GM19324 (cell line): ENCODE results near the gene ACAA1.
"Not testable (repeated sequence)": the region's sequence is repeated elsewhere in the genome, so short reads cannot be mapped to it uniquely, and the experiment has no call there.

ENCODE experiments used
- ATAC-seq: cut with Tn5 transposase; IDR thresholded peaks from one replicate; pipeline ENCODE4 v1.9.1; 2021; ENCODE audit warnings: mild to moderate bottlenecking, moderate library complexity; ENCODE audit not compliant: unreplicated experiment, low FRiP score

Gene ACAA1, protein sequence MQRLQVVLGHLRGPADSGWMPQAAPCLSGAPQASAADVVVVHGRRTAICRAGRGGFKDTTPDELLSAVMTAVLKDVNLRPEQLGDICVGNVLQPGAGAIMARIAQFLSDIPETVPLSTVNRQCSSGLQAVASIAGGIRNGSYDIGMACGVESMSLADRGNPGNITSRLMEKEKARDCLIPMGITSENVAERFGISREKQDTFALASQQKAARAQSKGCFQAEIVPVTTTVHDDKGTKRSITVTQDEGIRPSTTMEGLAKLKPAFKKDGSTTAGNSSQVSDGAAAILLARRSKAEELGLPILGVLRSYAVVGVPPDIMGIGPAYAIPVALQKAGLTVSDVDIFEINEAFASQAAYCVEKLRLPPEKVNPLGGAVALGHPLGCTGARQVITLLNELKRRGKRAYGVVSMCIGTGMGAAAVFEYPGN

DNA sequence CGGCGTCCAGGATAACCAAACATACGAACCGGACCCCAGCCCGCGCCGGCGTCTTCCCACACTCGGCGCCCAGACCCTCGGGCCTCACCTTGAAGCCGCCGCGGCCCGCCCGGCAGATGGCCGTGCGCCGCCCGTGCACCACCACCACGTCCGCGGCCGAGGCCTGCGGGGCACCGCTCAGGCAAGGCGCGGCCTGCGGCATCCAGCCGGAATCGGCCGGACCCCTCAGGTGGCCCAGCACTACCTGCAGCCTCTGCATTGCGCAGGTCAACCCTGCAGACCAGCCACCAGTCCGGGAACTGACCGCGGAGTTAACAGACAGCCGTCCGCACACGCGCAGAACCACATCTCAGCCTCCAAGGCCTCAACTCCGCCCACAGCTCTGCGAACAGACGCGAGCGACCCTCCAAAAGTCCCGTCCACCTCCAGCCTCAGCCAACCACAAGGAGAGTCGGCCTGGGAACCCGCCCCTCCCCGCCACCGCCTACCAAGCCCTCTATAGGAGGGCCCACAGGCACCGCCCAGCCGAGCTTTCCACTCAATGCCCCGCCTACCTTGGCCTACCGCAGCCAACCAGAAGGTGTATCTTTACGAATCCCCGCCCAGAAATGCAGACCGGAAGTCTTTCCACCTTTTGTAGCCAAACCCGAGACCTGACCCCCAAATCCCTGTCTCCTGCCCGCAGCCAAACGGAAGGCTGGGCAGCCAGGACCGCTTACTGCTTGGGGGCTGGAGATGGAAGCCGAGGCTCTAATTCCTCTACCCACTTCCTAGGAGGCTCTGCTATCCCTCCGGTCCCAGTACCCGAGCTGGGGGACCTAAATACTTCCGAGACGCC is at the start of gene ACAA1:
TSS of gene ACAA1 (minus strand) at position 351 of the 838 bp plus-strand sequence. CDS start at position 259, 92 bp downstream.
- ATAC-seq, result peak; percentile 94

- ATAC-seq, result no peak
Measured at GRCh38 chr3:38177181-38177580, 40.3 kb upstream of the ACAA1 start.

DNA sequence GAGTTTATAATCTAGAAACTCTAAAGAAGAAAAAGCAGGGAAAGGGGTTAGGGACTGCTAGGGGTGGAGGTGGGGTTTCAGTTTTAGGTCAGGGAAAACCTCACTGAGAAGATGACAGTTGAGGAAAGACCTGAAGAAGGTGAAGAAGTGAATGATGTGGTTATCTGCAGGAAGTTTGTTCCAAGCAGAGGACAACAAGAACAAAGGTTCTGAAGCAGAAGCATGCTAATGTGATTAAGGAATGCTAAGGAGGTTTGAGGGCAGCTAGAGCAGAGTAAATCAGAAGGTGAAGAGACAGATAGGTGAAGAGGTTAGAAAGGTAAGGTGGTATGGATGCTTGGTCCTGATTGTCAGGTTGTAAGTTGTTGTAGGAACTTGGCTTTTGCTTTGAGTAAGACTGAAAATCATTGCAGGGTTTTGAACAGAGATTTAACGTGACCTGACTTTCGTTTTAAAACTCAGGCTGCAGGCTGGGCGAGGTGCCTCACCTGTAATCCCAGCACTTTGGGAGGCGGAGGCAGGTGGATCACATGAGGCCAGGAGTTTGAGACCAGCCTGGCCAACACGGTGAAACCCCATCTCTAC is 37.0 kb upstream of the ACAA1 start:
- no peak for ATAC-seq

GRCh38 chr3:38171622-38172021 is 34.7 kb upstream of the ACAA1 start:
- no peak for ATAC-seq

- ATAC-seq, result no peak
Measured at GRCh38 chr3:38170722-38171121, 33.8 kb upstream of the ACAA1 start.

DNA sequence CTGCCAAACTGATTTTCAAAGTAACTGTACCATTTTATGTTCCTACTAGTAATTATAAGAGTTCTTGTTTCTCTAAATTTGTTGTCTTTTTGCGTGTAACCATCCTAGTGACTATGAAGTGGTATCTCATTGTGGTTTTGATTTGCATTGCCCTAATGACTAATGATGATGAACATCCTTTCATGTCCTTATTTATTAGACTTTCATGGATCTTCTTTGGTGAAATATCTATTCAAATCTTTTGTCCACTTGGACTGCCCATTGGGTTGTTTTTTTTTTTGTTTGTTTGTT is 32.0 kb upstream of the ACAA1 start:
- ATAC-seq, result no peak

DNA sequence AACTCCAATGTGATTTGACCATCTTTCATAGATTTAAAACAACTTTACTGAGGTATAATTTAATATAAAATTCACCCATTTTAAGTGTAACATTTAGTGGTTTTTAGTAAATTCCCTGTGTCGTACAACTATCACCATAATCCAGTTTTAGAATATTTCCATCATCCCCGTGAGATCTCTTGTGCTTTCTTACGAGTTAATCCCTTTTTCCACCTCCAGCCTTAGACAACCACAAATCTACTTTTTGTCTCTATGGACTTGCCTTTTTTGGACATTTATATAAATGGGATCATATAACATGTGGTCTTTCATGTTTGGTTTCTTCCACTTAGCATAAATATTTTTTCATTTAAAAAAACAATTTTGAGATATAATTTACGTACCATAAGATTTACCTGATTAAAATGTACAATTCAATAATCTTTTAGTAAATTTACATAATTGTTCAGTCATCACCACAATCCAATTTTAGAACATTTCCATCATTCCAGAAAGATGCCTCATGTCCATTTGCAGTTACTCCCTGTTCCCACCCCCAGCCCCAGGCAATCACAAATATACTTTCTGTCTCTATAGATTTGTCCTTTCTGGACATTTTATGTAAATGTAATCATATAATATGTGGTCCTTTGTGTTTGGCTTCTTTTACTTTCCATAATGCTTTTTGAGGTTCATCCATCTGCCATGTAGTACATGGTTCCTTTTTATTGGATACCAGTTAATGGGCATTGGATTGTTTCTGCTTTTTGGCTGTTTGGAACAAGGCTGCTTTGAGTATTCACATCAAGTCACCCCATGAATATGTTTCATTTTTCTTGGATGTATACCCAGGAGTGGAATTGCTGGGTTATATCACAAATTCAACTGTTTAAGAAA is 31.5 kb upstream of the ACAA1 start:
- no peak for ATAC-seq

GRCh38 chr3:38167591-38167990 is 30.7 kb upstream of the ACAA1 start:
- ATAC-seq, result no peak

DNA sequence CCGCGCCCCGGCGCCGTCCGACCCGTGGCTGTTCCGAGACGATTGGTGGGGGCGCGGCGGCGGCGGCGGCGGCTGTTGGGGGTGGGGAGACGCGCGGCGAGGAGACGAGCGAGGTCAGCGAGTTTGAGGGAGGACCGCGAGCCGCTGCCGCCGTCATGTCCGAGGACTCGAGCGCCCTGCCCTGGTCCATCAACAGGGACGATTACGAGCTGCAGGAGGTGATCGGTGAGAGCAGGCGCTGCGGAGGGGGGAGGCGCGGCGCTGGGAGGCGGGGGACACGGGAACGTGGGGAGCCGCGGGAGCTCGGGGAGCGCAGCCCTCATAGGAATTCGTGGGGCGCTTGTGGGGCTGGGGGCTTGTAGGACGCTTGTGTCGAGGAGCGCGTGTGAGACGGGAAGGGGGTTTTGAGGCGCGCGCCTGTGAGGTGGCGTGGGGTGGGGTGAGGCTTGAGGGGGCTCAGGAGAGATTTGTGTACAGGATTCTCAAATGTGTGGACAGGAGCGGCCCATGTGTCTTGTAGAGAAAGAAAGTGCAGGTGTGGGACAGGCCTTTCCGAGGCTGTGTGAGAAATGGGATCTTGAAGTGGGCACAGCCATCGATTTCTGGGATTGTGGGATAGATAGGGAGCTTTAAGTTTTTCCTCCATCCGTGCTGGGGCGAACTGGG is 28.9 kb upstream of the ACAA1 start:
- no peak for ATAC-seq

GRCh38 chr3:38164952-38165721 is 28.2 kb upstream of the ACAA1 start, which contains the start of gene OXSR1:
Gene OXSR1 (plus strand): TSS chr3:38165537. CDS start chr3:38165877, 340 bp downstream.
- peak; percentile 92 for ATAC-seq

DNA sequence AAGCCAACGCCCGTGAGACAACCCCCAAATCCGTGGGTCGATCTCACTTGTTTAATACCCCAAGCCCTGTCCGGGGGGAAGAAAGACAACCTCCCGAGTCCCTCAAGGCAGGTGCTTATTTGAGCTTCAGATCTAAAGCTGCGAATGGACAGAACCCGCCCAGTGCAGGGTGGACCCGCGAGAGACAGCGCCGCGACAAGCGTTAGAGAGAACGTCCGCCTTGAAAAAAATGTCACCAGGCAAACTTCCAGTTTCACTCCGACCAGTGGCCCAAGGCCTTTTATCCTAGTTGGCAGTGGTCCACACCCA is 27.7 kb upstream of the ACAA1 start:
- no peak for ATAC-seq

DNA sequence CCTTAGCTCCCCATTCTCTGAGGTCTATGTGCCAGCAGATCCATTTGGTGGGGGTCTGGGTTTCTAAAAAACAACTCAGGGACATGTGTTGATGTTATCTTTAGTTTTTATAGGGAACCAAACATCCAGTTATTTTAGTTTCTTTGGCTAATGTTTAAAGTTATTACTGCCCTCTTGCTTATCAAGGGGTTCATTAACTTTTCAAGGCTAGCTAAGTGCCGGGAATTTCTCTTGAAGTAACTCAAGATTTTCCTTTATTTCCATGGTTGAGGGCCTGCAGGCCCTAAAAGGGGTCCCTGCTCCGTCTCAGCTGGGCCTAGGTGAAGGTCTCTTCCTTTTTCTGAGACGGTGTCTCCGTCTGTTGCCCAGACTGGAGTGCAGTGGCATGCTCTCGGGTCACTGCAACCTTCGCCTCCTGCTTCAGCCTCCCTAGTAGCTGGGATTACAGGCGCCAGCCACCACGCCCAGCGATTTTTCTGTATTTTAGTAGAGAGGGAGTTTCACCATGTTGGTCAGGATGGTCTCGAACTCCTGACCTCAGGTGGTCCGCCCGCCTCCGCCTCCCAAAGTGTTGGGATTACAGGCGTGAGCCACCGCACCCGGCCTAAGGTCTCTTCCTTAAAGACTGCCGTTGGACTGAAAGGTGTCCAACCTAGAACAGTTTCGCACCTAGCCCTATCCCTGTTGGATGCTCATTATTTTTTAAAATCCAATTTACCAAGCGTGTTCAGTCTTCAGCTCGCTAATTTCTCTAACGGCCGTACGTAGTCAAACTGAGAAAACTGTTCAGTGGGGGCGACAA is 27.1 kb upstream of the ACAA1 start:
- no peak for ATAC-seq

- no peak for ATAC-seq
Measured at GRCh38 chr3:38163117-38163840, 26.4 kb upstream of the ACAA1 start.

DNA sequence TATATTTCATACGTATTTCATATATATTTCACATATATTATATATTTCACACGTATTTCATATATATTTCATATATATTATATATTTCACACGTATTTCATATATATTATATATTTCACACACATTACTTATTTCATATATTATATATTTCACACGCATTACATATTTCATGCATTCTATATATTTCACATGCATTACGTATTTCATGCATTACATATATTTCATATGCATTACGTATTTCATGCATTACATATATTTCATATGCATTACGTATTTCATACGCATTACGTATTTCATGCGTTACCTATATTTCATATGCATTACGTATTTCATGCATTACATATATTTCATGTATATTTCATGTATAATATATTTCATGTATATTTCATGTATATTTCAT is 23.8 kb upstream of the ACAA1 start:
- not testable (repeated sequence) for ATAC-seq

GRCh38 chr3:38158472-38158871 is 21.5 kb upstream of the ACAA1 start:
- ATAC-seq, result no peak

DNA sequence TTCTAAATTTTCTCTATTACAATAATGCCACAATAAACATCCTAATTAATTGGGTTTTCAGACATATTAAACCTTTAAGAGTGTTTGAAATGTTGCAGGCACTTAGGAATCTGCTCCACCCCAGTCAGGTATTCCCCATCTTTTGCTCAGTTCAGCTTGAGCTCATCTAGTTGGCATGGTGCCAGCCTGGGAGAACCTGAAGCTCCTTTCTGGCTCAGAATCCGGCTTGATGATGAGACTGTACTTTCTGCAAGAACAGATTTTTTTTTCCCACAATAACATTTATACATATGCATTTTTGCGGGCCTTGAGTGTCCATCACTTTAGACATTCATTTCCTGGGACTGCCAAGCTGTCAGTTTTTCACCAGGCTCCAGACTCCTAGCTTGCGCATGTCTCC is 20.7 kb upstream of the ACAA1 start:
- no peak for ATAC-seq

DNA sequence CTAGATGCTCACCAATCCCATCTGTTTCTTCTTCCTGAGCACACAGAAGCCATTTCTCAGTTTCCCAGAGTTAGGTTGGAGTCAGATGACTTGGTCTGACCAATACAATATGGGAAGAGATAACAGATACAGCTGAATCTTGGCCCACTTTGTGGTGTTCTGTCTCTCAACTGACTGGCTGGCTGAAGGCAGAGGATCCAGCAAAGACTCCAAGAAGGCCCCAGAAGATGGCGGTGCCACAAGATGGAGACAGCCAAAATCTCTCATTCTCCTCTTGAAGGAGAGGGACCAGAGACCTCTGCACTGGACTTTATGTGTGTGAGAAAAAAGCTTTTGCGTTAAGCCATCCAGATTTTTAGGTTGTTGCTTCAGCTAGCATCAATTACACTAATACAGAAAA is 20.2 kb upstream of the ACAA1 start:
- ATAC-seq, result no peak

DNA sequence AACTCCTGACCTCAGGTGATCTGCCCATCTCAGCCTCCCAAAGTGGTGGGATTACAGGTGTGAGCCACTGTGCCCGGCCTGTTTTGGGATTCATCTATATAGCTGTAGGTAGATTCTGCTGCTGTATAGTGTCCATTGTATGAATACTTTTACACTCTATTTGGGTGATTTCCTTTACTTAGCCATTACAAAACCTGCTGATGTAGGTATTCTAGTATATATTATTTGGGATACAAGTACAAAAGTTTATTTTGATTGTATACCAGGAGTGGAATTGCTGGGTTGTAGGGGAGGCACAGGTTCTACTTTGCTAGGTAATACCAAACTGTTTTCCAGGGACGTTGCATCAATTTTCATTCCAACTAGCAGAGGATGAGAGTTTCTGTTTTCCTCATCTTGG is 18.9 kb upstream of the ACAA1 start:
- ATAC-seq, result no peak
